Measurements from ENCODE around the gene OS9.
A peak's percentile ranks its signal among the peaks of the same experiment; 100 is the strongest.
"Not testable (repeated sequence)": the region's sequence is repeated elsewhere in the genome, so short reads cannot be mapped to it uniquely, and the experiment has no call there.

OS9 gene, protein sequence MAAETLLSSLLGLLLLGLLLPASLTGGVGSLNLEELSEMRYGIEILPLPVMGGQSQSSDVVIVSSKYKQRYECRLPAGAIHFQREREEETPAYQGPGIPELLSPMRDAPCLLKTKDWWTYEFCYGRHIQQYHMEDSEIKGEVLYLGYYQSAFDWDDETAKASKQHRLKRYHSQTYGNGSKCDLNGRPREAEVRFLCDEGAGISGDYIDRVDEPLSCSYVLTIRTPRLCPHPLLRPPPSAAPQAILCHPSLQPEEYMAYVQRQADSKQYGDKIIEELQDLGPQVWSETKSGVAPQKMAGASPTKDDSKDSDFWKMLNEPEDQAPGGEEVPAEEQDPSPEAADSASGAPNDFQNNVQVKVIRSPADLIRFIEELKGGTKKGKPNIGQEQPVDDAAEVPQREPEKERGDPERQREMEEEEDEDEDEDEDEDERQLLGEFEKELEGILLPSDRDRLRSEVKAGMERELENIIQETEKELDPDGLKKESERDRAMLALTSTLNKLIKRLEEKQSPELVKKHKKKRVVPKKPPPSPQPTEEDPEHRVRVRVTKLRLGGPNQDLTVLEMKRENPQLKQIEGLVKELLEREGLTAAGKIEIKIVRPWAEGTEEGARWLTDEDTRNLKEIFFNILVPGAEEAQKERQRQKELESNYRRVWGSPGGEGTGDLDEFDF

DNA sequence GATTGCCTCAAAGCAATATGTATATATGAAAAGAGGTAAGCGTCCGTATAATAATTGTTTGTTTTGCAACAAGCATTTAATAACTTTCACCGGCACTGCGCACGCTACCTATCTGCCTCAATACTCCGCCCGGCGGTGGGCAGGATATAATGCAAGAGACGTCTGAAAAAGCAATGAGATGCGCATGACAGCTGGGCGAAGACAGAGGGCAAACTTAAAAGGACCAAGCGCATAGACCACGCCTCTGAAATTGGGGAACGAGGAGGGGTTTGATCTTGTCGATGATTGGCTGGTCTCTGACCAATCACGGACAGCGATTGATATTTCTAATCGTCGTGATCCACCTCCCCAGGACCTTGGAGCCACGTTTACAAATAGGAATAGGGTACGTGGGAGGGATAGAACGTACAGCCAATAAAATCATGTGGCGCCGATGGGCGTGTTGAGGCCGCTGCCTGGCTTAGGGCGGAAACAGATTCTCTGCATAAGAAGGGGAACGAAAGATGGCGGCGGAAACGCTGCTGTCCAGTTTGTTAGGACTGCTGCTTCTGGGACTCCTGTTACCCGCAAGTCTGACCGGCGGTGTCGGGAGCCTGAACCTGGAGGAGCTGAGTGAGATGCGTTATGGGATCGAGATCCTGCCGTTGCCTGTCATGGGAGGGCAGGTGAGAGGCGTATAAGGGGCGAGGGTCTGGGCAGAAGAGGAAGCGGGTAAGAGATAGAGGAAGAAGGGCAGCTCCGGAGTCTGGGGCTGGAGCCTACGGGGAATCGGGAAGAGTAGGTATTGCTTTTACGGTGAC, at the start of gene OS9:
TSS of gene OS9 (plus strand) at position 474 of the 800 bp plus-strand sequence. CDS start at position 504, 30 bp downstream.
- DNase-seq, result peak; percentile 99

DNA sequence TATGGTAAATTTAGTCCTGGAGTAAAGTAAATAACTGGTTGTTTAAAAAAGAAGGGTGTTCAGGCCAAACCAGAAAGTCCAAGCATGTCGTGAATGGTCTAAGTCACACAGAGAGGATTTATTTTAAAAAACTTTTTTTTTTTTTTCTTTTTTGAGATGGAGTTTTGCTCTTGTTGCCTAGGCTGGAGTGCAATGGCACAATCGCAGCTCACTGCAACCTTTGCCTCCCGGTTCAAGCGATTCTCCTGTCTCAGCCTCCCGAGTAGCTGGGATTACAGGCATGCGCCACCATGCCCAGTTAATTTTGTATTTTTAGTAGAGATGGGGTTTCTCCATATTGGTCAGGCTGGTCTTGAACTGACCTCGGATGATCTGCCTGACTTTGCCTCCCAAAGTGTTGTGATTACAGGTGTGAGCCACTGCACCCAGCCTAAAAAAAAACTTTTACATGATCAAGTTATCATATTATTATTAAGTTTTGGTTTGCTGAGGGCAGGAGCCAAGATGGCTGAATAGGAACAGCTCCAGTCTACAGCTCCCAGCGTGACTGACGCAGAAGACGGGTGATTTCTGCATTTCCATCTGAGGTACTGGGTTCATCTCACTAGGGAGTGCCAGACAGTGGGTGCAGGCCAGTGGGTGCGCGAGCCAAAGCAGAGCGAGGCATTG, 47.8 kb upstream of the OS9 start:
- not testable (repeated sequence) for DNase-seq

DNA sequence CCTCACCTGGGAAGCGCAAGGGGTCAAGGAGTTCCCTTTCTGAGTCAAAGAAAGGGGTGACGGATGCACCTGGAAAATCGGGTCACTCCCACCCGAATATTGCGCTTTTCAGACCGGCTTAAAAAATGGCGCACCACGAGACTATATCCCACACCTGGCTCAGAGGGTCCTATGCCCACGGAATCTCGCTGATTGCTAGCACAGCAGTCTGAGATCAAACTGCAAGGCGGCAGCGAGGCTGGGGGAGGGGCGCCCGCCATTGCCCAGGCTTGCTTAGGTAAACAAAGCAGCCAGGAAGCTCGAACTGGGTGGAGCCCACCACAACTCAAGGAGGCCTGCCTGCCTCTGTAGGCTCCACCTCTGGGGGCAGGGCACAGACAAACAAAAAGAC, 47.3 kb upstream of the OS9 start:
- DNase-seq, result not testable (repeated sequence)

DNA sequence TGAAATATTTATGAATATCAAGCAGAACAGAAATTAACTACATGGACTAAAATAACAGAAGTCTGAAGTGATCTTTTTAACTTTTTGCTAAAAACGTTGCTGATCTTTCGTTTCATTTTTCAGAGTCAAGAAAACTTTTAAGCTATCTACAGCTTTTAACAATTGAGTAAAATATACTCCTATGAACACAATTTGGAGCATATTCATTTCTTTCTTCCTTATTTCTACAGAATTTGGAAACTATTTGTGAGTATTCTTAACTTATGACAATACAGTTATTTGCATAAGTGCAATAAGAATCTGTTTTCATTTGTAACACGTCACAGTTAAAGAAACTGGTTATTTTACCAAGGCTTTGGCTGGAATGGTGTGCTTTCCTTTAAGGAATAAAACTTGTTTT, 39.9 kb upstream of the OS9 start:
- no peak for DNase-seq

DNA sequence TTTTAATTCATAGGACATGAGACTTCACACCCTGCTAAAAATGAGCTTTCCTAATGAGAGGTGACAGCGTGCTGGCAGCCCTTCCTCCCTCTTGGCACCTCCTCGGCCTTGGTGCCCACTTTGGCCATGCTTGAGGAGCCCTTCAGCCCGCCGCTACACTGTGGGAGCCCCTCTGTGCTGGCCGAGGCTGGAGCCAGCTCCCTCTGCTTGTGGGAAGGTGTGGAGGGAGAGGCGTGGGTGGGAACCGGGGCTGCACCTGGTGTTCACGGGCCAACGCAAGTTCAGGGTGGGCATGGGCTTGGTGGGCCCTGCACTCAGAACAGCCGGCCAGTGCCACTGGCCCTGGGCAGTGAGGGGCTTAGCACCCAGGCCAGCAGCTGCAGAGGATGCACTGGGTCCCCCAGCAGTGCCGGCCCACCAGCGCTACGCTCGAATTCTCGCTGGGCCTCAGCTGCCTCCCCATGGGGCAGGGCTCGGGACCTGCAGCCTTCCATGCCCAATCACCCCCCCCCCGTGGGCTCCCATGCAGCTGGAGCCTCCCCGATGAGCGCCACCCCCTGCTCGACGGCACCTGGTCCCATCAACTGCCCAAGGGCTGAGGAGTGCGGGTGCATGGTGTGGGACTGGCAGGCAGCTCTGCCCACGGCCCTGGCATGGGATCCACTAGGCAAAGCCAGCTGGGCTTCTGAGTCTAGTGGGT, 38.2 kb upstream of the OS9 start:
- no peak for DNase-seq

DNA sequence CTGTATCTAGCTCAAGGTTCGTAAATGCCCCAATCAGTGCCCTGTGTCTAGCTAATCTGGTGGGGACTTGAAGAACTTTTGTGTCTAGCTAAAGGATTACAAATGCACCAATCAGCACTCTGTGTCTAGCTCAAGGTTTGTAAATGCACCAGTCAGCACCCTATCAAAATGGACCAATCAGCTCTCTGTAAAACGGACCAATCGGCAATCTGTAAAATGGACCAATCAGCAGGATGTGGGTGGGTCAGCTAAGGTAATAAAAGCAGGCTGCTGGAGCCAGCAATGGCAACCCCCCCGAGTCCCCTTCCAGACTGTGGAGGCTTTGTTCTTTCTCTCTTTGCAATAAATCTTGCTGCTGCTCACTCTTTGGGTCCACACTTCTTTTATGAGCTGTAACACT, 37.5 kb upstream of the OS9 start:
- not testable (repeated sequence) for DNase-seq

DNA sequence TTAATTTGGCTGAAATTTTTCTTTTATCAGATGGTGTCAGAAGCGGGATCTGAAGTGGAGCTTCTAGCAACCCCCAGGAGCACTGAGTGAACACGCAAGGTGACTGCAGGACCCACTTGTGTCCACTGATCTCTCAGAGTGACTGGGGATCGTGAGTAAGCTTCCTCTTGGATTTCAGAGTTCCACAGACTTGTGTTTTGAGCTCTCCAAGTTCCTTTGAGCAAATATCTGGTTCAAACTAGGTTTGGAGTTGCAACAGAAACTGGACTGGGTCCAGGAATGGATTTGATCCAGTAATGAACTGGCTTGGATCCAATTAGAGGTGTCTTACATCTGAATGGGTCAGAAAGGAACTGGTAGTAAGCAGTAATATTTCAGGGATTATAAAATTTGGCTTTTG, 36.2 kb upstream of the OS9 start:
- DNase-seq, result no peak

DNA sequence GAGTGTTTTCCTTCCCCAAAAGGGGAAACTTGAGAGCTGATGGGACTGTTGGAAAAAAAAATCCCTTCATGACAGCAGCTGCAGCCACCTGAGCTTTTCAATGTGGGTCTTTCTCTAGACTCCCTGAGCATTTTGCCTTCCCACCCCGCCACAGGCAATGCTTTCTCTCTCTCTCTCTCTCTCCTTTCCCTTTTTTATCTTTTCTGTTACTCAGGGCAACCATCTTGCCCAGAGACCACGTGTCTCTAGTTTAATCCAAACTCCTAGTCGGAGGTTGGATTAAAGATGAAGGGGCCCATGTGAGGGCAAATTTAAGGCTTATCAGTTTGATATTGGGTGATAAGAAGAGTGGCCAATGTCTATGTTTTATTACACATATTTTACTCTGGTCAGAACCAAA, 35.0 kb upstream of the OS9 start:
- no peak for DNase-seq

DNA sequence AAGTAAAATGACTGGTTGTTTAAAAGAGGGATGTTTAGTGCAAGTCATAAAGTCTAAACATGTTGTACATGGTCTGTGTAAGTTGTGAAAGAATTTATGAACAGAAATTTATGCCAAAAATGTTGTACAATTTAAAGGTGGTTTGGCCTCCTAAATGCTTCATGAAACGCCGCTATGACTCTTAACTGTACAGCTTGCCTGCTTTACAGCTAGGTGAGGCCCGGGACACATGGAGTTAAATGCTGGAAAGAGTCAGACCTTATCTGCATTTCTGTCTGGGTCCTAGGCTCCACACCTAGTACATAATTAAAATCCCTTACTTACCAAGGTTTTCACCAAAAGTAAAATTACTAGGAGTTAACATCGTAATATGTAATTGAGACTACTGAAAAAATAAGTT, 32.6 kb upstream of the OS9 start:
- DNase-seq, result no peak

DNA sequence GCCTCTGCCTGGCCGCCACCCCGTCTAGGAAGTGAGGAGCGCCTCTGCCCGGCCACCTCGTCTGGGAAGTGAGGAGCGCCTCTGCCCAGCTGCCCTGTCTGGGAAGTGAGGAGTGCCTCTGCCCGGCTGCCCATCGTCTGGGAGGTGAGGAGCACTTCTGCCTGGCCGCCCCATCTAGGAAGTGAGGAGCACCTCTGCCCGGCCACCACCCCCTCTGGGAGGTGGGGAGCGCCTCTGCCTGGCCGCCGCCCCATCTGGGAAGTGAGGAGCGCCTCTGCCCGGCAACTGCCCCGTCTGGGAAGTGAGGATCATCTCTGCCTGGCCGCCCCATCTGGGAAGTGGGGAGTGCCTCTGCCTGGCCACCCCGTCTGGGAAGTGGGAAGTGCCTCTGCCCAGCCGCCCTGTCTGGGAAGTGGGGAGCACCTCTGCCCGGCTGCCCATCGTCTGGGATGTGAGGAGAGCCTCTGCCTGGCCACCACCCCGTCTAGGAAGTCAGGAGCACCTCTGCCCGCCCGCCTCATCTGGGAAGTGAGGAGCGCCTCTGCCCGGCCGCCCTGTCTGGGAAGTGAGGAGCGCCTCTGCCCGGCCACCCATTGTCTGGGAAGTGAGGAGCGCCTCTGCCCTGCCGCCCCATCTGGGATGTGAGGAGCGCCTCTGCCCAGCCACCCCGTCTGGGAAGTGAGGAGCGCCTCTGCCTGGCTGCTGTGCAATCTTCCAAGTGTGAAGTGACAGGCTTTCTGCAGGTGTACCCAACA, 28.7 kb upstream of the OS9 start:
- not testable (repeated sequence) for DNase-seq

DNA sequence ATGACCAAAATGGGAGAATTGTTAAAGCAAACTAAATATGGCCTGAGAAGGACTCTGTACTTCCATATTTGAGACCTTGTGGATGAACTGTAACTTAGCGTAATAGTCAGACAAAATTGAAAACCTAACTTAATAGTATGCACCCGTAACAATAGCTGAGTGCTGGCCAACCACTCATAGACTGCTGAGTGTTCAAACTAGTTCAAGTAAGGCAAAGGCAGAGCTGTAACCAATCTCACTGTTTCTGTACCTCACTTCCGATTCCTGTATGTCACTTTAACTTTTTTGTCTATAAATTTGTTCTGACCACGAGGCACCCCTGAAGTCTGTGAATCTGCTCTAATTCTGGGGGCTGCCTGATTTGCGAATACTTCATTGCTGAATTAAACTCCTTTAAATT, 27.0 kb upstream of the OS9 start:
- no peak for DNase-seq

DNA sequence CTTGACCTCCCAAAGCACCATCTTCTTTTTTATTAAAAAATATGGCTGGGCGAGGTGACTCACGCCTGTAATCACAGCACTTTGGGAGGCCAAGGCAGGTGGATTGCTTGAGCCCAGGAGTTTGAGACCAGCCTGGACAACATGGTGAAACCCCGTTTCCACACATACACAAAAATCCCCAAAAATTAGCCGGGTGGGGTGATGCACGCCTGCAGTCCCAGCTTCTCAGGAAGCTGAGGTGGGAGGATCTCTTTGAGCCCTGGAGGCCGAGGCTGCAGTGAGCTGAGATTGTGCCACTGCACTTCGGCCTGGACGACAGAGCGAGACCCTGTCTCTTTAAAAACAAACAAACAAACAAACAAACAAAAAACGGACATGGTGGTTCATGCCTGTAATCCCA, 24.2 kb upstream of the OS9 start:
- DNase-seq, result not testable (repeated sequence)

DNA sequence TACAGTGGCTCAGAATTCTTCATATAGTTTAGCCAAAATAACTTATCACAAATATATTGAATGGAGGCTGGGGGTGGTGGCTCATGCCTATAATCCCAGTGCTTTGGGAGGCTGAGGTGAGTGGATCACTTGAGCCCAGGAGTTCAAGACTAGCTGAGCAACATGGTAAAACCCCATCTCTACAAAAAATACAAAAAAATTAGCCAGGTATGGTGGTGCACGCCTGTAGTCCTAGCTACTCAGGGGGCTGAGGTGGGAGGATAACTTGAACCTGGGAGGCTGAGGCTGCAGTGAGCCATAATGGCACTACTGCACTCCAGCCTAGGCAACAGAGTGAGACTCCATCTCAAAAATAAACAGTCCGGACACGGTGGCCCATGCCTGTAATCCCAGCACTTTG, 22.1 kb upstream of the OS9 start:
- DNase-seq, result not testable (repeated sequence)

DNA sequence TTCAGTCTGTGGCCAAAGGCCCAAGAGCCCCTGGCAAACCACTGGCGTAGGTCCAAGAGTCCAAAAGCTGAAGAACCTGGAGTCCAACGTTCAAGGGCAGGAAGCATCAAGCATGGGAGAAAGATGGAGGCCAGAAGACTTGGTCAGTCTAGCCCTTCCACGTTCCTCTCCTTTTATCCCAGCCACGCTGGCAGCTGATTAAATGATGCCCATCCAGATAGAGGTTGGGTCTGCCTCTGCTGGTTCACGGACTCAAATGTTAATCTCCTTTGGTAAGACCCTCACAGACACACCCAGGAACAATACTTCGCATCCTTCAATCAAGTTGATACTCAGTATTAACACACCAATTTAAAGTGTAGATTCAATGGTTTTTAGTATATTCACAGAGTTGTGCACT, 21.1 kb upstream of the OS9 start:
- no peak for DNase-seq

DNA sequence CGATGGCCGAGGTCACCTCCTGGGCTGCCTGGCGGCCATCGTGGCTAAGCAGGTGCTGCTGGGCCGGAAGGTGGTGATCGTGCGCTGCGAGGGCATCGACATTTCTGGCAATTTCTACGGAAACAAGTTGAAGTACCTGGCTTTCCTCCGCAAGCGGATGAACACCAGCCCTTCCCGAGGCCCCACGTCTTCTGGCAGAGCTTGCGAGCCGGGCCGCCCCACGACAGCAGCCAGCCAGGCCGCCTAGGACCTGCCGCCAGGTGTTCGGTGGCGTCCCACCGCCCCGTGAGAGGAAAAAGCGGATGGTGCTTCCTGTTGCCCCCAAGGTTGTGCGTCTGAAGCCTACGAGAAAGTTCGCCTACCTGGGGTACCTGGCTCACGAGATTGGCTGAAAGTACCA, 19.2 kb upstream of the OS9 start:
- DNase-seq, result no peak

DNA sequence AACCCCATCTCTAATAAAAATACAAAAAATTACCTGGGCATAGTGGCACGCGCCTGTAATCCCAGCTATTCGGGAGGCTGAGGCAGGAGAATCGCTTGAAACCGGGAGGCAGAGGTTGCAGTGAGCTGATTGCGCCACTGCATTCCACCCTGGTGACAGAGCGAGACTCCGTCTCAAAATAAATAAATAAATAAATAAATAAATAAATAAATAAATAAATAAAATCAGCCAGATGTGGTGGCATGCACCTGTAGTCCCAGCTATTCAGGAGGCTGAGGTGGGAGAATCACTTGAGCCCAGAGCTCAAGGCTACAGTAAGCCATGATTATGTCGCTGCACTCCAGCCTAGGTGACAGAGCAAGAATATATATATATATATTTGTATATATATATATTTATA, 16.0 kb upstream of the OS9 start:
- not testable (repeated sequence) for DNase-seq

DNA sequence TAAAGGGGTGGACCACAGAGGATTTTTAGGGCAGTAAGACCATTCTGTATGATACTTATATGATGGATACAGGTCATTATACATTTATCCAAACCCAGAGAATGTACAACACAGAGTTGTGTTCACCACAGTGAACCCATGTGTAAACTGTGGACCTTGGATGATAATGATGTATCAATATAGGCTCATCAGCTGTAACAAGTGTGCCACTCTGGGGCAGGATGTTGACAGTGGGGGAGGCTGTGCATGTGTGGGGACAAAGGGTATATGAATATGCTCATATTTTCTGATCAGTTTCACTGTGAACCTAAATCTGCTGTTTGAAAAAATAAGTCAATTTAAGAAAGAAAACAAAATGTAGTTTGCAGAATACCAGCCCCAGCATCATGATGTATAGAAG, 14.2 kb upstream of the OS9 start:
- no peak for DNase-seq

DNA sequence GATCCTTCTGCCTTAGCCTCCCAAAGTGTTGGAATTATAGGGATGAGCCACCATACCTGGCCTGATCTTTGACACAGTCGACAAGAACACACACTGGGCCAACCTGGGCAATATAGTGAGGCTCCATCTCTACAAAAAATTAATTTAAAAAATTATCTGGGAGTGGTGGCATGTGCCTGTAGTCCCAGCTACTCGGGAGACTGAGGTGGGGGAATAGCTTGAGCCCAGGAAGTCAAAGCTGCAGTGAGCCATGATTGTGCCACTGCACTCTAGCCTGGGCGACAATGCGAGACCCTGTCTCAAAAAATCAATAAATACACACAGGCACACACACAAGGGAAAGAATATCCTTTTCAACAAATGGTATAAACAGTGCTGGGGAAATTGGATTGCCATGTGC, 6.1 kb upstream of the OS9 start:
- DNase-seq, result no peak

DNA sequence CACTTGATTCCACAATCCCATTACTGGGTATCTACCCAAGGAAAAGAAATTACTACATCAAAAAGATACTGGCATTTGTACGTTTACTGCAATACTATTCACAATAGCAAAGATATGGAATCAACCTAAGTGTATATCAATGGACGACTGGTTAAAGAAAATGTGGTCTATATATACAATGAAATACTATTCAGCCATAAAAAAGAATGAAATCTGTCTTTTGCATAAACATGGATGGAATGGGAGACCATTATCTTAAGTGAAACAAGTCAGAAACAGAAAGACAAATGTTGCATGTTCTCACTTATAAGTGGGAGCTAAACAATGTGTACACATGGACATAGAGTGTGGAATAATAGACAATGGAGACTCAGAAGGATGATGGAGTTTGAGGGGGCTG, 5.0 kb upstream of the OS9 start:
- no peak for DNase-seq

DNA sequence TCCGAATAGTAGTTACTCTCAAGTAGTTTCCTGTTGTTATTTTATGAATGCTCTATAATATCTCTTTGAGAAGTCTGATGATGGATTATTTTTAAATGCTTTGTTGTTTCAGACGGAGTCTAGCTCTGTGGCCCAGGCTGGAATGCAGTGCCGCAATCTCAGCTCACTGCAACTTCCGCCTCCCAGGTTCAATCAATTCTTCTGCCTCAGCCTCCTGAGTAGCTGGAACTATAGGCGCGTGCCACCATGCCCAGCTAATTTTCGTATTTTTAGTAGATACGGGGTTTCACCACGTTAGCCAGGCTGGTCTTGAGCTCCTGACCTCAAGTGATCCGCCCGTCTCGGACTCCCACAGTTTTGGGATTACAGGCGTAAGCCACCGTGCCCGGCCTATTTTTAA, 1.4 kb upstream of the OS9 start:
- DNase-seq, result no peak

DNA sequence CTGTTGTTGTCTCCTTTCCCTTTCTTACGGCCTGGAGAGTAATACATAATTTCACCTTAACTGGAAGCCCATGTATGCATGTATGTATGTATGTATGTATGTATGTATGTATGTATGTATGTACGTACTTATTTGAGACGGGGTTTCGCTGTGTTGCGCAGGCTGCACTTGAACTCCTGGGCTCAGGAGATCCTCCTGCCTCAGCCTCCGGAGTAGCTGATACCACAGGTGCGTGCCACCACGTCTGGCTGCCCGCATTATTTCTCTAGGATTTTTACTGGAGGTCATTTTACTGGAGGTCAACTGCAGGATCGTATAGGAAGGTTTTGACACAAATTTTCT, 644 bp upstream of the OS9 start:
- DNase-seq, result no peak

DNA sequence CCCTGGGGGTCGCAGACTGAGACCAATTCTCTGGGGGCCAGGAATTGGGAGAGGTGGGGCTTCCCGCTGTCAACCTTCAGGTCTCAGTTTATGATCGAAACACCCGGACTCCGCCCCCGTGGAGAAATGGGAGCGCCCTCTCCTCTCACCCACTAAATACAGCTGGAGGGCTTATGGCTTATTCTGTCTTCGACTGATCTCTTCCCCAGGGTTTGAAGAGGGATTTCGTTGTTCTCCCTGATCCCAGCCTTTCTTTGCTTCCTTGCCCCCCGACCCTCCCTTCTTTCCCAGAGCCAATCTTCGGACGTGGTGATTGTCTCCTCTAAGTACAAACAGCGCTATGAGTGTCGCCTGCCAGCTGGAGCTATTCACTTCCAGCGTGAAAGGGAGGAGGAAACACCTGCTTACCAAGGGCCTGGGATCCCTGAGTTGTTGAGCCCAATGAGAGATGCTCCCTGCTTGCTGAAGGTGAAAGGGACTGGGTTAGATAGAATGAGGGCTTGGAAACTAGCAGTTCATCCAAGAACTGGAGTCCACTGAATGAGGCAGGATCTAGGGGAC, 607 bp downstream of the OS9 start:
- DNase-seq, result no peak

All from GF-D8 (cell line).